22Rv1 (cell line): Measurements from ENCODE around the gene FSD2.

Source experiments
- CTCF ChIP-seq: fragments of 450-650 bp; IDR thresholded peaks from 2 replicates; pipeline ENCODE4 v1.5.1; 2017; ENCODE audit warnings: mild to moderate bottlenecking
- ZFX ChIP-seq: fragments of 450-650 bp; IDR thresholded peaks from 2 replicates; pipeline ENCODE4 v1.6.1; 2017; ENCODE audit warnings: antibody characterized with exemption, borderline replicate concordance

GRCh38 chr15:82847703-82848102 is 41.8 kb upstream of the FSD2 start:
- no peak for TF ChIP-seq CTCF
- no peak for TF ChIP-seq ZFX
